Midbrain (tissue), 1 donor: Measurements from ENCODE around the gene KLHL29.
A peak's percentile ranks its signal among the peaks of the same experiment; 100 is the strongest.

Experiments used
- DNase-seq: peaks from one replicate; lab custom pipeline; 2025; lab: John Stamatoyannopoulos, UW

Gene KLHL29

DNA sequence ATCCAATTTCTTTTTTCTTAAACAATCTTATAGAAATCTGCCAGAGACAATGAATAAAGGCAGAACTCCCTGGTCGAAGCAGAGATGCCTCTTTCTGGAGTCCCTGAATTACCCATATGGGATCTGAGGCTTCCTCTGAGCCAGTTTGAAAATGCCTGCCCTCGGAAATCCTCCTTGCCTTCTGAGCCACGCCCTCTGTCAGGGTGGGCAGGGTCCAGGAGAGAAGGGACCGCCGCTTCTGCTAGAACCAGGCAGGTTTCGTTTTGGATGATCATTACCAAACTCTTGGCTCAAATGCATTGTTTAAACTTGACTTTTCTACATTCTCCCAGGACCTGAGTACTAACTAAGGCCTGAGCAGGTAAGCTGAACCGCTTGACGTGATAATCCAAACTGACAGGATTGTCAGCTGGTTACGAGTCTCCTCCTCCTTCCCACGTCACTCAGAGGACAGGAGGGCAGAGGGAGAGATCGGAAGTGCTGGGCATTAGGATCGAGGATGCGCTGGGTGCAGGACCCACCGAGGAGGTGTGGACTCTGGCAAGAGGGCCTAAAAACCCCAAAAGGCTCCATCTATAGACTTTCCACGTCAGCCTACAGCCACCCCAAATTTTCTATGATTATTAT lies 128.4 kb downstream of the KLHL29 start:
- no peak for DNase-seq

DNA sequence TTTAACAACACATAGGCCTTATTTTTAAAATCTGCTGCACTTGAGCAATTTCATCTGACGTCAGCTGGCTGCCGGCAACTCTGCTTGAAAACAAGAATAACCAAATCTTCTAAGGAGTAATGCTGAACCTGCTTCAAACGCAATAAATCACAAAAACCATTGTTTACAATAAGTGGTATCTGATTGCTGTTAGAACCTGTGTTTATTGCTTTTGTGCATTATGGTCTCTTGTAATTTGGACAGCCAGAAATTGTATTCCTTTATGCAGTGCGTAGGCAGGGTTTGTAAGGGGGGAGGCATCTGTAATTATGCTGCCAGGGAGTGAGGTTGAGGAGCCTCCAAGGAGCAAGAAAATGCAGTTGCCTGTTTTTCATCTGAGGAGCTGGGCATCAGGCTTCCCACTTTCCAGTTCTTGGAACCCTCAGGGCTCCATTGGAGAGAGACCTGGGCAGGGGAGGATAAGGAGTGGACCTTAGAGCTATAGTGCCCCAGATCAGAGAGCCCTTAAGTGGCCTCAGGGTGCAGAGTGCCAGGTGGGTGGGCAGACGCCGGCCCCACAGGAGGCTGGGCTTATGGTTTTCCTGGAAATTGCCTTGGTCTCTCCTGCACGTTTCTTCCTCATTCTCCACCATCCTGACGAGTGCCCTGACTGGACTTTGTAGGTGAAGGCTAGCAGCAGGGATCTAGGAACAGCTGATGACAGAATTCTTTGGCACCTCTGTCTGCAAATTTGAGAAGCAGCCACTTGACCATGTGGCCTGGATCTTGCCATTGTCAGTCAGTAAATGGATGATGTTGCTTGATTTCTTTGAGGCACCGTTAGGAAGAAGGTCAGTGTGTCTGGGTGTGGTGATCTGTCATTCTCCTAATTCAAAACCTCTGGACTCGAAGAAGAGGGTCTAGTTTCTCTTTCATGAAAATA lies 129.2 kb downstream of the KLHL29 start:
- DNase-seq, result no peak

DNA sequence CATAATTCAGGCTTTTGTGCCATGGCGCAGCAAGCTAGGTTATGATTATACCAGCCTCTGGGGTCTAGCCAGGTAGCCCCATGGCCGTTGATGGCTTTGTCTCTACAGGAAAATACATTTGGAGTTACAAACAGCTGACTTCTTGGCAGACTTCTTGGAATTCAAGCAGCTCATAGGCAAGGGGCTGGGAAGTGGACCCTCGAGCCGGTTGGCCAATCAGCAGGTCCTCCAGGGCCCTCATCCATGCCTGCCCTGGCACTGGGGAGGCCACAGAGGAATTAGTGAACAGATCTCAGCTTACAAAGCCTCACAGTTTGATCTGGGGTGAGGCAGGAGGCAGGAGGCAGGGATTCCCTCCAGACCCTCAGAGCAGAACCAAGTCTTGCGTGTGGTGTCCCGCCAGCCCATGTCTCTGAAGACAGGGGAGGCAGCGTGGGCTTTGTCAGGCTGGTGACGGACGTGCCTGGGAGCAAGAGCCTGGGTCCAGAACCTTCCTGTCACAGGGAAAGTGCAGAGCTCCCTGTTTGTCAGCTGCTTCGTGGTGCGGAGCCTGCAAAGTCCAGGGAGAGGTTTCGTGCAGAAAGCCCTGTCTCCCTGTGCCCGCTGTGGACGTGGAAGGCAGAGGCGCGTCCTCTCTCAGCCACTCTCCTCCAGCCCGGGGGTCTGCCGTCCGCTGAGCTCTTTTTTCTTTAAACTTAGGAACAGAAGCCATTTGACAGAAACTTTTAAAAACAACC lies 131.7 kb downstream of the KLHL29 start:
- no peak for DNase-seq

DNA sequence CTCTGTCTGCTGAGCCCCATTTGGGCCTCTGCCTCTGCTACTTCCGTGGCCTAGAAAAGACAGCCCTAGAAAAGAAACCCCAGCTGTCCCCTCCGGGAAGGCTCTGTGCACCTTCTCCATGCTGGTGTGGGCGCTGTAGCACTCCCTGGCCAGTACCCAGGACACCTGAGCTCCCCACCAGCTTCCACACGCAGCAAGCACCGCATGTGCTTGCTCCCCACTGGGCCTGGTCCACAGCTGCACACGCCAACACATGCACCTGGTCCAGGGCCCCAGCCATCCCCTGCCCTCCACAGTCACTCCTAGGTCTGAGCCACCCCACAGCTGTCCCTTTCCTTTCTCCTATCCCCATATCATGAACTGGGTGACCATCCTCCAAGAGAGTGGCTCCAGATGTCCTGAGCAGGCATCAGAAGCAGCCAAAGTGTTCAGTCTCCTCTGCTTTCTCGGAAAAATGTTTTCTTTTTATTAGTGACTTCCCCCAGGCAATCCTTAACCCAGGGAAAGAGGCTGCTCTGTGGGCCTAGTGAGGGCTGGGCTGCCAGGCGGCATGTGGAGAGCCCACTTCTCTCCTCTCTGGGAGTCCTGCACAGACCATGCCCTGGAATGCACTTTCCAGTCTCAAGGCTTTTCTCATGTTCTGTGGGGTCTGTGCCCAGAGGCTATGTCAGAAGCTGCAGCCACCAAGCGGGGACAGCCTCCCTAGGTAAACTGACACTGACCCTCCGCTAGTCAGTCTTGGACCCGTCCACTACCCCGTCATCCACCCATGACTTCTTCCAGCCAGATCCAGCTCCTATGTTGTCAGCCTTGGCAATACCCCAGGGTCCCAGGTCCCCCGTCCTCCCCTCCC lies 133.7 kb downstream of the KLHL29 start:
- DNase-seq, result no peak

DNA sequence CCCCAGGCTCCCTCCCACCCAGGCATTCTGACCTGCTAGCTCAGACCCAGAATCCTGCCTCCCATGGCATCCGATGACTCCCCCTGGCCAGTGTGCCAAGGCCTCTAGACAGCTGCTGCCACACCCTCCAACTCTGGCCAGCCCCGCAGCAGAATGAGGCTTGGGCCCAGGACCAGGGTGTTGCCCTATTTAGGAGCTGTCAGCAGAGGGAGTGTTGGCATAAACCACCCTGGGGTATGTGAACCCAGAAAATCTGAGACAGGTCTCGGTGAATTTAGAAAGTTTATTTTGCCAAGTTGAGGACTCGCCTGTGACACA lies 134.3 kb downstream of the KLHL29 start:
- no peak for DNase-seq

DNA sequence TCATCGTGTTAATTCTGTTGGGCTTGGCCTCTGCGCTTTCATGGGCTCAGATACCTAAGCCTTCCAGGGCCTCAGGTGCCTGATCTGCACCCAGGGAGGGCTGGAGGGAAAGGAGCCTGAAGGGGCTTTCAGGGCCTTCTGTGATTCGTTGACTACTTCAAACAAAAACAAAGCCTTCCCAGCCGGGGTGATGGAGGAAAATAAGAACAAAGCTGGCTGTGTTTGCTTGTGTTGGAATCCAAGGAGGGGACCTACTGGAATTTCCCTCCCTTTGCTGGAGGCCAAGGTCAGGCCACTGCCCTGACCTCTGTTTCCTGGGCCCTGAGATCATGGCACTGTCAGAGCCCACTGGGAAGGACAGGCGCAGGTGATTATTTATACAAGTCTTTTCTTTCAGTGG lies 135.3 kb downstream of the KLHL29 start:
- DNase-seq, result no peak

DNA sequence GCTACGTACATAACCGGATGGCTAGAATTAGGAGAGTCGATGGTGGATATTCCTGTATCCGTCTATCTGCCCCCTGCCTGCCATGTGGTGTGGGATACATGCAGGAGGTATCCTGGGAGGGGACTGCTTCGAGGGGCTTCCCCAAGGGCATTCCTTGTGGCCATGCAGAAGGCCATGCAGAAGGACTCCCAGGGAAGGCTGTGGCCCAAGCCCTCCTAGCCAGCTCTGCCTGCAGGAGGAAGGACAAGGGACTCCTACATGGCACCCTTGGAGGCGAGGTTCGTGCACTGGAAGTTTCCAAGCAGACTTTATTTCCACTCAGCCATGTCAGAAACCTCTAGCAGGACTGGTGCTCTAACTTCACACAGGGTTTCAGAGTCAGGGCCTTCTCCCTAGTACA lies 136.1 kb downstream of the KLHL29 start:
- DNase-seq, result no peak

DNA sequence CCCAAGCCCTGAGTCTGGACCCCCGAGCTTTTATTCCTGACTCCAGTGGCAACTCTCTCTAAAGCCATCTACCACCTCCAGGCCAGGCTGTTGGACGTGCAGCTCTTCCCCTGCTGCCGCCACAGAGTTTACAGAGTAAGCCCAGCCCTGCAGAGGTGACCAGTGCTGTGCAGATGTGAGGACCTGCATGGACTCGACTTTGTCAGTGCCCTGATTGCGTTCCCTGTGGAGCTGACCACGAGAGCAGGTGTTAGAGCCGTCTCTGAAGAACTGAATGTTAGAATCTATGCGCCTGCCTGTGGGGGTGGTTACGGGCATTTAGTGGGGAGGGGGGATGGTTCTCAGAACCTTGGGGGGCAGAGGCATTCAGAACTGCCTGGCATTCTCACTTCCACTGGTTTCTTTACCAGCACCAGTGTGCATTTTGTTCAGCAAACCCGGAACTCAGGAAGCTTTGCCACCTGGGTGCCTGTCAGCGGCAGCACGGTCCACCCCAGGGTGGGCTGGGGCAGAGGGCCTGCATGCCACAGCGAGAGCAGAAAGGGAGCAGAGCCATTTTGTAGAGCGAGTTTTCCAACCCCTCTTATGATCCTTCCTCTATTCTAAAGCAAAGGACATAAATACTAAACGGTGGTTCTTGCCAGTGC lies 137.9 kb downstream of the KLHL29 start:
- DNase-seq, result no peak

DNA sequence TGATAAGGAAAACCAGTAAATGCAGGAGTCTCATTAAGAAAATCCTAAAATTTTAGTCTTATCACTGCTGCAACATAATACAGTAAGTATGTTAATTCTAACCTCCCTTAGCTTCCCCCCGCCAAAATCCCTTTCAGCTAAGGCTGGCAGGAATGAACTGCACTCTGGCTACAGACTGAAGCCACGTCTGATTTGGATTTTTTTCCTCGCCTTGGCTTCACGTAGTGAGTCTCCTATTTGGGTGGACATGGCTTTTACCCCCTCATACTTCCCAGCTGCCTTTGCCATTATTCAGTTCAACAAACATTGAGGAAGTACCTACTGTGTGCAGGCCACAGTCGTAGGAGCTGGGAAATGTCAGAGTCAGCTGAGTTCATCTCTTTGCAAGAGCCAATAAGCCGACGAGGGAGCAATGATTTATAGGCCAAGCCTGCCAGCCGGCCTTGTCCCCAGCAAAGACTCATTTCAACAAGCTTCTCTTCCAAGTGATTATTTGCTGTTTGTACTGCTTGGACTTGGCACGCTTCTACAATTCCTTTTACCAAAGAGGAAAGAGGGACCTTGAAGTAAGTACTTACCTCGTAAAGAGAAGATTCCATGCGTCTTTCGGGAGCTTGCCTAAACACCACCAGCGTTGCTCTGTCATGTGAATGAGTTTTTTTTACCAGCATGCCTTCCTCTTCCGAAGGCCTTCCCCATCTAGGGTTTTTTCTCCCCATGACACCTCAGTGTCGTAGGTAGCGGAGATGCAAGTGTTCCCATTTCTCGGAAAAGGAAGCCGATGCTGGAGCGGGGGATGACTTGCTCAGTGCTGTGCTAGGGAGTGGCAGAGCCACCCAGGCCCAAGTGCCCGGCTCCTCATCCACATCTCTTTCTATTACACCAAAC lies 138.6 kb downstream of the KLHL29 start:
- DNase-seq, result no peak

DNA sequence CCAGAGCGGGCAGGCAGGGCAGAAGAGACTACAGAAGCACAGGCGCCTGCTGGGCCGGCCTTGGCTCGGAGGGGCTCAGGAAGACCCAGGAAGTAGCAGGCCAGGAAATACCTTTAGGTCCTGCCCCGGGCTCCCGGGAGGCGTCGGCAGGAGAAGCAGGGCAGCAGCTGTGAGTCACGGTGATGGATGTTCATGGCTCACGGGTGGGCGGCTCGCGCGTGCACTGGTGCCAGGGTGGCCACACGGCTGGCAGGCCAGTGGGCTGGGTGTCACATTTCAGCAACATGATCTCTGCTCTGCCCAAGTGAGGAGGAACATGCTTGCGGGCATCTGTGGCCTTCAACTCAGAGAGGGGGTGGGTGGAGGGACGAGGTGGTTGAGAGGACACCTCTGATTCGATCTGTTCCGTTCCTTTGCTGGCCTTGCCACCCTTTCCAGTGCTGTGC lies 139.3 kb downstream of the KLHL29 start:
- no peak for DNase-seq

DNA sequence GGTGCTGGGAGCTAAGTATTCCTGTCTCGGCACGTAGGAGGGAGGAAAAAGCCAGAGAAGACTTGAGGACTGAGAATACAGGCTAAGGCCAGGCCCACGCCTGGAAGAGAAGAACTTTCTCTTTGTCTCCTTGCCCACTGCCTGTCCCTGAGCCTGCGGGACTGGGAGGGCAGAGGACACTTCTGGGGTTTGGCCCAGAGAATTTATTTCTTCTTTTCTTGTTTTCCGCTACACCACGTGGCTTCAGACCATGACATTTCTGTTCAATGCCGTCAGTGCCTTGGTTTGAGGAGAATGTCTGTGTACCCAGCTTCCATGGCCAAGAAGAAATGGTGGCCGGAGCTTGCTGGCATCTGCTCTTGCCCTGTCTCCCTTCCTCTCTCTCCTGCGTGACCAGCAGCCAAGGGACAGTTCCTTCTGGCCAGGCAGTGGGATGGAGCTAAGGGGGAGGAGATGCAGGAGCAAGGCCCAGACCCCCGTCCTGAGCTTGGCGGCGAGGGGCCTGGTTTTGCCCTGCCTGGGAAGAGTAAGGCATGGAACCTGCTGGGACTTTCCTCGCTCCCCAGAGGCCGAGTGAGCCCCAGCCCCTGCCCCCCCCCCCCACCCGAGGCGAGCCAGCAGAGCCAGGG lies 140.3 kb downstream of the KLHL29 start:
- peak; percentile 22 for DNase-seq

DNA sequence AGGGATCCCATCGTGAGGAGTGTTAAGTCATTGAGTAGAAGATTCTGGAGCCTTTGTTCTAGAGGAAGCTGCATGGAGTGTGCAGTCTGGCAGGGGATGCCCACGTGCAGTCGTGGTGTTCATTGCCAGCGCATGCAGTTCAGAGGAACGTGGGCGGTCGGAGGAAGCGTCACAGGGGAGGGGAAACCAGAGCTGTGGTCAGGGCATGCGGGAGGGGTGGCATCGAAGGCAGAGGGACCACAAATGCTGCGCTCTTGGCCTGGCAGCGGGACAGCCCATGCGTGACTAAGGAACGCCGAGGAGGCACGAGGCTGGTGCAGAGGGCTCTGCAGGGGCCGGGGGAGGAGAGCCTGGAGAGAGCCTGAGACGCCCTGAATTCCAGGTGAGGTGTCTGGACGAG lies 141.1 kb downstream of the KLHL29 start:
- no peak for DNase-seq

DNA sequence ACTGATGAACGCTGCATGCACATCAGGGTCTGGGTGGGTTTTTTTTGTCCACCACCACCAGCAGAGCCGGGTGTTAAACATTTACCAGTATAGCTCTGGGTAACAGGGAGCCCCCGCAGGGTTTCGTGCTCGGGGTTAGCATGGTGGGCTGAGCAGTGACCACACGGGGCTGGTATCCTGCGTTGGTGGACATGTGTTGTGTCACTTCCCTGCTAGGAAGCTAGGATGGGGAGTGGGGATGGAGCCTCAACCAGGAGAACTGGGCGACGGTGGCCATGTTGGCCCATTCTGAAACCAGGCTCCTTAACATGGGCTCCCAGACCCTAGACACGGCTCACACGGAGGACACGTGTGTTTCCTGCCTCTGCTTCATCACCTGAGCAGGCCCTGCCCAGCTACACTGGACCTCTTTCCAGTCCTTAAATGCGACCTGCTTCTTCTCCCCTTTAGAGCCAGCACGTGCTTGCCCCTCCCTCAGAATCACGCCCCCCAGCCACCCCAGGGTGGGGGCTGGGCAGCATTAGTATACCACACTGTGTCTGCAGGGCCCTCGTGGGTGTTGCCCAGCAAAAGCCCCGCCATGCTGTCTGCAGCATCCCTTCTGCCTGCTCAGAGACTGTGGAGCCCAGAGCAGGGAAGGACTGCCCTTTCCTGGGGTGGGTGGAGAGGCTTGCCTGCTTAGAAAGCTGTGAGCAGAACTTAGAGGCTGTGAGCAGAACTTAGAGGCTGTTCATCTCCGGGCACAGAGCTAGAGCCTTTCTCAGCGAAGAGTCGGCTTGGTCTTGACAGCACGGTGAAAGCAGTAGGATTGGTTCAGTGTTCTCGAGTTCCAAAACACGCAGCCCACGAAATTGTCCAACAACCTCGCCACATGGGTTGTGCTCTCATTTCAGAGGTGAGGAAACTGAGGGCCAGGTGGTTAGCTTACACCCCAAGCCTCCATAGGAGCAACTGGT lies 142.1 kb downstream of the KLHL29 start:
- DNase-seq, result no peak

DNA sequence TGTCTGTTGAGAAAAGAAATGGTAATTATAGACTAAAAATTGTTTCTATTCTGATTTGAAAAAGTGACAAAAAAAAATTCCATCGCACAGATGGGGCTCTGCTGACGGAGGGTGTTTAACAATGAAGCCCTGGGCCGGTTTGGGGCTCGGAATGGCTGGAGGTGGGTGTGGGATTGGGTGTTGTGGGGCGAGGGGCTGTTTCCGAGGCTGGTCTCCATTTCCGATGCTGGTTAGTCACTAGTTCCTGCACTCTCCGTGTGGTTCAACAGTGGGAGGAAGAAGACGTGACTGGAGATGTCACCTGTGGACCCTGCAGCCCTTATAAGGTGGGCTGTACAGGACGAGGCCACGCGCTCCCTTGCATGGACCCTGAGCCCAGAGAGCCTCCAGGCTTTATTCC lies 143.2 kb downstream of the KLHL29 start:
- DNase-seq, result no peak

DNA sequence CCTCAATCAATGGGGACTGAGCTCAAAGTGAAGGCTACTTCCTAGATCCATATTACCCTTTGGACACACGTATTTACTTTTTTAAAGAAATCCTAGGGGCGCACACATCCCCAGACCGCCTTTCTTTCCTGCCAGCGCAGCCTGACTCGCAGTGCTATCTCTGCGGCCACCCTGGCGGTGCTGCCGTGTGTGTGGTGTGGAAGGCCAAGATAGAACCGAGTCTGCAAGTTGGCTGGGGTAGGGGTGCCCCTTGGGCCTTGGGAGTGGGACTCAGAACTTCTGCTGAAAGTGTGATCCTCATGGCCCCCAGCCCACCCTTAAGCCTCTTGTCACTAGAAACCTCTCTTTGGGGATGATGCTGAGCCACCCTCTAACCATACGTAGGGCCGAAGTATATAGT lies 143.7 kb downstream of the KLHL29 start:
- no peak for DNase-seq

DNA sequence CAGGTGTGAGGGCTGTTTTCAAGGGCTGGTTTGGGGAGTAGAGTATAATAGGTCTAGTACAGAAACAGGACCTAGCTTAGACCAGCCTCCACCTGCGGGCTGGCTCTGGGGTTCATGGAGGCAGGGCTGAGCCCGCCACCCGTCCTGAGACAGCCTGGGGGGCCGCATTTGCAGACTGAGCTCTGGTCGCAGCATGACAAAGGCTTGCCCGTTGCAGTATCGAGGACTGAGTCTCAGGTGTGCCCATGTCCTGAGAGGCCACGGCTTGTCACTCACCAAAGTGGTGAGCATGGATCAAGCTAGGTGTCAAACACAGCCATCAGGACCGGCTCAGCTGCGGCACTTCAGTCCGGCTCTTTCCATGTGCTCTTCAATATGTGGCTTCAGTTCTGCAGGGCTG lies 144.7 kb downstream of the KLHL29 start:
- DNase-seq, result no peak

DNA sequence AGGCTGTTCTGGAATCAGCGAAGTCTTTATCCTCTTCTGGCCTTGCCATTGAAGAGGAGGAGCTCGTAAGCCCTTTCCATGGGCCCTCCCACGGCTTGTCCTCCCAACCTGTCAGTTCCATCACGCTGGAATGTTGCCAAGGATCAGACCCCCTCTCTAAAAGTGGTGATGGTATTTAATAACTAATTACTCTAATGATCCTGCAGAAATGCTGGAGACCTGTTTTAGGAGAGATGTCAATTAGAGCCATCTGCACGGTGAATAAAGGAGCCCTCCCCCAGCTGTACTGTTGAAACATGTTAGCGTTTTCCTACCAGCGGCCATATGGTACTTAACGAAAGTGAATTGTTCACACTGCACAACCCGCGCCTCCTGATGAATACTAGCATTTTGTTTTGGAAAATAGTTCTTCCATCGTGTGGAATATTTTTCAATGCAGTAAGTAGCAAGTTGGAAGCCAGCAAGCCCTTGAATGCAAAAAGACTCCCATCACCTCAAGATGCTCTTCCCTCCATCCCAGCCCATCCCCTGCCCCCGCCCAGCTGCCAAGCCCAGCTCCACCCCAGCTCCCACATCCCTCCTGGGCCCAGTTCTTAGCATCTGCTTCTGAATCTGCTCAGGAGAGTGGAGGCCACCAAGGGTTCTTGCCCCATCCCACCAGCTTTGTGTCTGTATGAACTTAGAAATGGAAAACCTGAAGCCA lies 145.4 kb downstream of the KLHL29 start:
- DNase-seq, result no peak

DNA sequence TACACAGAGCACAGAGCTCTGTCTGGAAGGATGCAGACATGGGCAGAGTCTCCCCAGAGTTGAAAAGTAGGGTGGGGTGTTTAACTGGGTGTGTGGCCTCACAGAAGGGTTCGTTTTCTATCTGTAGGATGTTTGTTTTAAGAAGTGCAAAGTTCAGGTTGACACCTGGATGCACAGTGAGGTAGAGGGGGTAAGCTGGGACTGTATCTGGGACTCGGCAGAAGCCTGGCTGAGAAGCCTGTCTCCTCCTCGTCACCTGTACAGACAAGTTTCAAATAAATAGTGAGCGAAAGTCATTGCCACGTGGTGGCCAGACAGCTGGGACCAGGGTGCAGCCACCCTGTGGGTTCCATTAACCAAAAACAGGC lies 145.9 kb downstream of the KLHL29 start:
- no peak for DNase-seq
